K562 (cell line): ENCODE results near the gene POLD4. TPM values are rescaled to one million over a fixed set of nuclear protein-coding genes. Genes with fewer than 3 reads are reported as not detected.

ENCODE experiments used
- CBX2 ChIP-seq: fragments of 200-600 bp; sonication (generic); IDR thresholded peaks from one replicate; pipeline ENCODE4 v1.6.1; 2012; ENCODE audit warnings: mild to moderate bottlenecking, low read length, inconsistent platforms; ENCODE audit not compliant: insufficient read depth, poor library complexity, severe bottlenecking
- CHD7 ChIP-seq: fragments of 200-600 bp; sonication (generic); IDR thresholded peaks from one replicate; pipeline ENCODE4 v1.6.1; 2012; ENCODE audit warnings: mild to moderate bottlenecking, low read depth, low read length, inconsistent platforms
- ESRRB ChIP-seq: fragments of 250-450 bp; sonication (Bioruptor Pico); IDR thresholded peaks from 2 replicates; pipeline ENCODE4 v1.5.0; 2020; ENCODE audit warnings: mild to moderate bottlenecking, moderate library complexity, borderline replicate concordance
- ETS1 ChIP-seq: conservative IDR thresholded peaks from 2 replicates; pipeline ENCODE4 v1.6.1; 2011; ENCODE audit warnings: low read depth, mild to moderate bottlenecking, low read length; ENCODE audit not compliant: control insufficient read depth
- GMEB1 ChIP-seq: fragments of 250-450 bp; sonication (Bioruptor Pico); IDR thresholded peaks from 2 replicates; pipeline ENCODE4 v1.4.0; 2020; ENCODE audit warnings: mild to moderate bottlenecking
- HSF4 ChIP-seq: fragments of 250-450 bp; sonication (Bioruptor Pico); IDR thresholded peaks from 2 replicates; pipeline ENCODE4 v2.1.2; 2022; ENCODE audit warnings: mild to moderate bottlenecking, moderate library complexity, borderline replicate concordance
- MYC ChIP-seq, 2 experiments: fragments of 250-450 bp in 1 of 2; sonication (Bioruptor Pico) in 1 of 2; IDR thresholded peaks; 2 replicates each; pipeline versions ENCODE4 v1.5.1 to v1.6.1; 2012 to 2021; ENCODE audit warnings: low read depth in 2 of 2, borderline replicate concordance in 1 of 2, improper control_type of control experiment in 1 of 2, low read length in 1 of 2, mild to moderate bottlenecking in 1 of 2, moderate library complexity in 1 of 2
- ZKSCAN3 ChIP-seq: fragments of 250-450 bp; sonication (Bioruptor Pico); IDR thresholded peaks from 2 replicates; pipeline ENCODE4 v1.4.0; 2020
- ZNF316 ChIP-seq: fragments of 450-650 bp; IDR thresholded peaks from 2 replicates; pipeline ENCODE4 v1.6.1; 2016
- ZNF57 ChIP-seq: fragments of 450-650 bp; formaldehyde crosslinking; IDR thresholded peaks from 2 replicates; pipeline ENCODE4 v1.4.0; 2020; ENCODE audit warnings: mild to moderate bottlenecking, moderate library complexity
- ZNF584 ChIP-seq: fragments of 200-800 bp; sonication (Bioruptor generic); IDR thresholded peaks from 2 replicates; pipeline ENCODE4 v1.6.1; 2016; ENCODE audit warnings: low read depth, mild to moderate bottlenecking, missing genetic modification characterization, missing compliant biosample characterization
- polyA plus RNA-seq, 8 experiments: library from polyadenylated mRNA; depleted of rRNA in 4 of 8; stranded (reverse) in 5 of 8; unstranded in 3 of 8; fragments of >200 nt; fragmentation: Nextera tagmentation in 2 of 8; fragmentation: Illumina TruSeq in 1 of 8; extraction: Ambion mirVana in 2 of 8; extraction: Trizol in 1 of 8; gene quantifications; 2 replicates each; pipeline versions ENCODE4 v1.2.1 to v1.2.3, GENCODE V29; 2011 to 2014; ENCODE audit warnings: inconsistent platforms in 1 of 8, missing spikeins in 1 of 8
- total RNA-seq, 7 experiments: library from RNA; depleted of rRNA in 6 of 7; stranded (reverse); fragments of >200 nt in 6 of 7; fragmentation: Illumina TruSeq in 2 of 7; extraction: Trizol in 2 of 7; gene quantifications; 2 replicates each; pipeline versions ENCODE4 v1.2.1 to v1.2.3, GENCODE V29; 2011 to 2021; ENCODE audit warnings: low replicate concordance in 1 of 7

POLD4 gene
- total and polyA plus RNA-seq, 9 of the 15 experiments (the other 6 are each of a cell fraction or from before 2014, with no cell fraction given): 5.8 to 64.5 (median 18.3) TPM

- TF ChIP-seq CHD7 (no peak), ZNF584 (CRISPR knock-in tag) (no peak), MYC (IDR thresholded peaks at IDR 0.05; ENCODE audit: low read depth, low read length) (no peak), MYC (CRISPR knock-in tag; IDR thresholded peaks at IDR 0.05; ENCODE audit: borderline replicate concordance, low read depth) (no peak), GMEB1 (CRISPR knock-in tag) (no peak), ZNF316 (no peak), ETS1 (no peak), CBX2 (no peak), HSF4 (CRISPR knock-in tag) (no peak), ZNF57 (CRISPR knock-in tag) (no peak), ZKSCAN3 (CRISPR knock-in tag) (no peak), ESRRB (no peak)
Observed at GRCh38 chr11:67313125-67313890, 40.0 kb downstream of the POLD4 start (continued).
